ACHN (cell line): Measurements from ENCODE around the gene USE1.

Experiments
- DNase-seq: peaks from one replicate; pipeline ENCODE4 v3.0.0-alpha.2; 2015
- in situ Hi-C: cut with HindIII; loops from 2 replicates; pipeline ENCODE4 v1.10.0; 2017; ENCODE audit warnings: low sequenced_read_pairs, low pct_ligation_motif_present, low pct_unique_long_range_greater_than_20kb

Gene USE1

GRCh38 chr19:17227798-17228367 is 12.7 kb downstream of the USE1 start:
- in situ Hi-C loops: no loop called here
- no peak for DNase-seq

DNA sequence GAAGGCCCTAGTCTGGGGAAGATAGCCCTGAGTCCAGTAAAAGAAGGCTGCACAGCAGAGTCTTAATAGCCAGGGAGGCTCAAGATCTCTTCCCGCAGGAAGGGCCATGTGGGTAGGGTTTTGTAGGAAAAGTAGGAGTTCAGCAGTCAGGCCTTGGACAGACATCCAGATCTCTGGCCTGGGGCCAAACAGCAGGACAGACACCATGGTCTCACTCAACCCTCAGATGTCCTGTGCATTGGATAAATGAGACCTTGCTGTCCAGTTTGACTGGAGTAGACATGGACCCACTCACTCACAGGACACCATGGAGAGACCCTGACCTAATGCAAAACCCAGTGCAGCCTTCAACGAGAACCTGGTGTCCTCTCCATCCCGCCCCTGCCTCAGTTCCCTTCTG is 14.7 kb downstream of the USE1 start:
- DNase-seq: no peak
- in situ Hi-C loops: no loop called here

- DNase-seq: no peak
- in situ Hi-C loops: no loop called here
These were observed 17.1 kb downstream of the USE1 start for GRCh38 chr19:17232258-17232657.

GRCh38 chr19:17234911-17235299 is 19.7 kb downstream of the USE1 start:
- peak; percentile 63 for DNase-seq
- in situ Hi-C loops: no loop called here

- DNase-seq: peak; percentile 76
- in situ Hi-C loops: no loop called here
These were observed 20.3 kb downstream of the USE1 start for GRCh38 chr19:17235300-17235970.

GRCh38 chr19:17235971-17236777 is 21.0 kb downstream of the USE1 start:
- peak; percentile 57 for DNase-seq
- in situ Hi-C loops: no loop called here

- DNase-seq: no peak
- in situ Hi-C loops: no loop called here
These were observed 21.8 kb downstream of the USE1 start for GRCh38 chr19:17236811-17237543.

DNA sequence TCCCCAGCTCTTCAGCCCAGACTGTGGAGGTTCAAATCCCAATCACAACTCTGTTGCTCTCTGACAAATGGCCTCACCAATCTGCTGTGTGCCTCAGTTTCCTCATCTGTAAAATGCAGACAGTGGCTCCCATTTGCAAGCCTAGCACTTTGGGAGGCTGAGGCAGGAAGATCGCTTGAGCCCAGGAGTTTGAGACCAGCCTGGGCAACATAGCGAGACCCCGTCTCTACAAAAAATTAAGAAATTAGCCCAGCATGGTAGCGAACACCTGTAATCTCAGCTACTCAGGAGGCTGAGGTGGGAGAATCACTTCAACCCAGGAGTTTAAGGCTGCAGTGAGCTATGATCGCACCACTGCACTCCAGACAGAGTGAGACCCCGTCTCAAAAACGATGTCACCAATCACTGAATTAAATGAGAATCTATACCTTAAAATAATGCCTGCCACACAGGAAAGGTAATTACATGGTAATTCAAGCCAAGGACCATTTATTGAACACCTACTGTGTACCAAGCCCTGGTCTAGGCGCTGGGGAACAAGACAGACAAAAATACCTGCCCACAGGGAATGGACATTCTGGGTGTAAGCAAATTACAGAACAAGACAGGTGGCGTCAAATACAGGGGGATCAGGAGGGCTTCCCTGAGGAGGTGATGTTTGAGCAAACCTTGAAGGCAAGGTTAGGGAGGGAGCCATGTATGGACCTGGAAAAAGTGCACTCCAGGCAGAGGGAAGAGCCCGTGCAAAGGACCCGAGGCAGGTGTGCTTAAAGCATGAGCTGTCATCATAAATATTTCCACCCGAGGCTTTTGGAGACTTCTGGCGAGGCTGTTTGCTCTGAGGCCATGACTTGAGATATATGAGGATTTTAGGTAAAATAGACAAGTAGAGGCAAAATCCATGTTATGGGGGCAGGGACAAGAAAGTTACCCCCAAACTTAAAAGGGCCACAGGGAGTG is 22.9 kb downstream of the USE1 start:
- in situ Hi-C loops: no loop called here

GRCh38 chr19:17240062-17240752 is 25.1 kb downstream of the USE1 start:
- in situ Hi-C loops: no loop called here
- DNase-seq: no peak

More for the DNA sequence above, 22.9 kb downstream of the USE1 start:
- DNase-seq: no peak

DNA sequence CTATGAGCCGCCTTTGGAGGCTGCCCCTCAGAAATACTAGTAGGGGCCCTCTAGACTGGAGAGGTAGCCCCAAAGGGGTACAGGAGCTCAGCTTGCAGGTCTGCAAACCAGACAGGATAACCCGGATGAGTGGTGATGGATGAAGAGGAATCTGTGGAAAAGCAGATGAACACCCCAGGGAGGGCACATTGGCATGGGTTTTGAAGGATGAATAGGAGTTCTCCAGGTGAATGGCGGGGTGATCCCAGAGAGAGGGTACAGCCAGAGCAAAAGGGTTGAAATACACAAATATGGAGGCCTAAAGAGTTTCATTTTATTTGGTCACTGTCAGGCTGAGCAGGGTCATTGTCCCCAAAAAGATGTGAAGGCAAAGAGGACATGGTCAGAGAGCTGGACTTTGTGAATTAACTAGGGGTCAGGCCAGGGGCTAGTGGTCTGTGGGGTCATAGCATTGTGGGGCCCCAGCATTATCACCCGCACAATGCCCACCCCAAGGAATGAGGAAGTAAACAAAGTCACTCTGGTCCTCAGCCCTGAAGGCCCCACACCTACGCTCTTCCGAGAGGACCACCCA is 25.8 kb downstream of the USE1 start:
- no peak for DNase-seq
- in situ Hi-C loops: no loop called here

- in situ Hi-C loops: no loop called here
- no peak for DNase-seq
These were observed 27.5 kb downstream of the USE1 start for GRCh38 chr19:17242431-17243208.

GRCh38 chr19:17243211-17243829 is 28.2 kb downstream of the USE1 start:
- no peak for DNase-seq
- in situ Hi-C loops: no loop called here

- DNase-seq: peak; percentile 49
These were observed 28.9 kb downstream of the USE1 start for GRCh38 chr19:17243830-17244617.

DNA sequence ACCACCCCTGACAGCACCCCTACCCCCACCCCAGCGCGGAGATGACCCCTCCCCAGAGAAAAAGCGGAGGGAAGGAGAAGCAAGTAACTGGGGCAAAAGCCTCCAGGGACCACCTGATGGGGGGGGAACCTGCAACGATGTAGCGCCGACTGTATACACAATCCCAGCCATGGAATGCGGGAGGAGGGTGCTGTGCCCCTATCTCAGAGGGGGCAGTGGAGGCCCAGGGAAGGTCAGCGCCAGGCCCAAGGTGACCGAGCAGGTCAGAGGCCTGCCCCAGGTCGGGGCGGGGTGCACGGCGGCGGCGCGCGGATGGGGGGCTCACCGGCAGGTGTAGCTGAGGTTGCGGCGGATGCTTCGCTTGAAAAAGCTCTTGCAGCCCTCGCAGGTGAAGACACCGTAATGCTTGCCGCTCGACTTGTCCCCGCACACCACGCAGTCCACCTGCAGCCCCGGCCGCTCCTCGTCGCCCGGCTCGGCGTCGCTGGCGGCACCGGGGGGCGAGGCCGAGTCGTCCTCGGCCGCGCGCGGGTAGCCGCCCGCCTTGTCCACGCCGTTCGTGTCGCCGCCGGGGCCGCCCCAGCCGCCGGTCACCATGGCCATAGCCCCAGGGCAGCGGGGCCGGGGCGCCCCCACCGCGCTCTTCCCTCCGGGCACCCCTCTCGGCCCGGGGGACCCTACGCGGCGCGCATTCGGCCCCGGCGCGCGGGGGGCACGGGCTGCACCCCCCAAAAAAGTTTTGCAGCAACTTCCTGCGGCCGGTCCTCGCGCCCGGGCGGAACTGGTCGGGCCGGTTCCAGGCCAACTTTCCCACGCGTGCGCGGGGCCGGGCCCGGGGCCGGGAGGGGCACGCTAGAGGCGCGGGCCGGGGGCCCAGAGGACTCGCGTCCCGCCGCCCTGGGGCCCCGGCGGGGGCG is 29.7 kb downstream of the USE1 start:
- DNase-seq: no peak
- in situ Hi-C loops: no loop called here

More at GRCh38 chr19:17243830-17244617, 28.9 kb downstream of the USE1 start:
- in situ Hi-C loops: no loop called here
